ENCODE data around the gene CTDP1.
"Not testable (repeated sequence)": the region's sequence is repeated elsewhere in the genome, so short reads cannot be mapped to it uniquely, and the experiment has no call there.

The CTDP1 gene

DNA sequence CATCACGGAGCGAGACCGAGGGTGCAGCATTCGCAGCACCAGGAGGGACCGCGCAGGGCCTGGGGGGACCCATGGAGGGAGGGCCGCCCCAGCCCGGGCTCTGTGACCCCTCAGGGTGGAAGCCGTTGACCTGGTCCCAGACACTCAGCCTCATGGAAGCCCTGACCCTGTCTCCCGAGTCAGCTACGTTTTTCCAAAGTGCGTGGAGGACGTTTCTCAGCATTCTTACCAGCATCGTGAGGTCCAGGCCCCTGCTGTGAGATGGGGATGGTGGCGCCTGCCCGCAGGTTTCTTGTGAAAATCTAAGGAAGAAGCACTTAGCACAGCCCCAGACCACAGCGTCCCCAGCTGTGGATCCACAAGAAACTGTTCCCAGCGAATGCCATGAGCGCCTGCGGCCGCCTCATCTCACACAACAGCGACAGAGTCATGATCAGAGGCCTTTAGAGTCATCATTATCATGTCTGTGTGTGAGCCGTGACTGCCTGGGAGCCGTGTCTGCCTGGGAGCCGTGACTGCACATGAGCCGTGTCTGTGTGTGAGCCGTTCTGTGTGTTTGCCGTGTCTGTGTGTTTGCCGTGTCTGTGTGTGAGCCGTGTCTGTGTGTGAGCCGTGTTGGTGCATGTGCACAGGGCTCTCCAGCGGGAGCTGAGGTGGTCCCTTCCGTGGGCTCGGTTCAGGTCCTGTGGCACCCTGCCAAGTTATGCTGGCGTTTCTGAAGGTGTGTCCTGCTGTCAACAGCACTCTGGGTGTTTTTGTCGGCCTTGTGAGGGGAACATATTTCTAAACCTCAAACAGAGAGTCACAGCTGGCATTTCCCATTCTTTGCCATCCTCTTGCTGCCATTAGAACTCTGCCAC, 68.9 kb downstream of the CTDP1 start:
- DNase-seq = no peak

DNA sequence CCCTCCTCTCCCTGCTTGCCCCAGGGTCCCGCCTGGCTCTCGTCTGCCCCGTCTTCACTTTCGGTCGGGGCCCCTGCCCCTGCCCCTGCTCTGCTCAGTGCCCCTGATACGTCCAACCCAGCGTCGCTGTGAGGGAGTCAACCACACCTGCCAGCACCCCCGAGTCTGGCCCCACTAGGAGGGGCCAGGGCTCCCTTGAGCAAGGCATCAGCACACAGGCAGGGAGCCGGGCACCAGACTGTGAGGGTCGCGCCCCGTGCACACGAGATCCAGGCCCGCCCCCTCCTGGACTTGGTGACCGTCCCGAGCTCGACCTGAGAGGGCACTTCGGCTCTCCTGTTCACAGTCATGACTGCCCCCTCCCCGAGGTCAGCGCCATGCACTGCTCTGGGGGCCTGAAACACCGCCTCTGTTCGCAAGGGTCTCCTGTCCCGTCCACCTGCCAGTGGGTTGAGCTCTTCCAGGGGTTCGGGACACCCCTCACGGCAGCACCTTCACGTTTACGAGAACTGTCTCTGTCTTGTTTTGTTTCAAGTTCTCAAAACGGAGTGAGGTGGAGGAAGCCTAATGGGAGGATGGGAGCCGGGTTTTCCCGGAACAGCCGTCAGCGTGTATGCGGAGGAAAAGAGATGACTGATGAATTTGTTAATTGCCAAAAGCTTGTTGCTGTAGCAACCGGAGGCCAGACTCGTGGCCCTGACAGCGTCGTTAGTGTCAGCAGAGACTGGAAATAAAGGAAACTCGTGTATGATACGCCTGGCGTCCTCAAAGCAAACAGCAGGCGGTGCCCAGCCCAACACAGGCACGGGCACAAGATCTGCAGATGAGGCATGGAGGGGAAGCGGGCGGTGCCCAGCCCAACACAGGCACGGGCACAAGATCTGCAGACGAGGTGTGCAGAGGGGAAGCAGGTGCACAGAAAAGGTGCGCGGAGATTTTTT, 69.9 kb downstream of the CTDP1 start:
- DNase-seq = no peak

DNA sequence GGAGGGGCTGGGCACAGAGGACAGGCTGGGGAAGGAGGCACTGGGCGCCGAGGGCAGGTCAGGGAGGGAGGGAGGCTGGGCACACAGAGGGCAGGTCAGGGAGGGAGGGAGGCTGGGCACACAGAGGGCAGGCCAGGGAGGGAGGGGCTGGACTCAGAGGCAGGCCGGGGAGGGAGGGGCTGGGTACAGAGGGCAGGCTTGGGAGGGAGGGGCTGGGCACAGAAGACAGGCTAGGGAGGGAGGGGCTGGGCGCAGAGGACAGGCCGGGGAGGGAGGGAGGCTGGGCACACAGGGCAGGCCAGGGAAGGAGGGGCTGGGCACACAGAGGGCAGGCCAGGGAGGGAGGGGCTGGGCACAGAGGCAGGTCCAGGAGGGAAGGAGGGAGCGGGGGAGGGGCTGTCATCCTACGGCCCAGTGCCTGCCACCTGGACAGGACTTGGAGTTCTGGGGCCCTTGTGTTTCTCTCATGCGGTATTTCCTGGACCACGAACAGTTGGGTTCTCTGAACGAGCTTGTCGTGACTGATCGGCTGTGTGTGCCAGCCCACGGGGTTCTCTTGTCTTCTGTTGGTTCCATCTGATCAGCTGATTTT, 71.5 kb downstream of the CTDP1 start:
- no peak for DNase-seq

DNA sequence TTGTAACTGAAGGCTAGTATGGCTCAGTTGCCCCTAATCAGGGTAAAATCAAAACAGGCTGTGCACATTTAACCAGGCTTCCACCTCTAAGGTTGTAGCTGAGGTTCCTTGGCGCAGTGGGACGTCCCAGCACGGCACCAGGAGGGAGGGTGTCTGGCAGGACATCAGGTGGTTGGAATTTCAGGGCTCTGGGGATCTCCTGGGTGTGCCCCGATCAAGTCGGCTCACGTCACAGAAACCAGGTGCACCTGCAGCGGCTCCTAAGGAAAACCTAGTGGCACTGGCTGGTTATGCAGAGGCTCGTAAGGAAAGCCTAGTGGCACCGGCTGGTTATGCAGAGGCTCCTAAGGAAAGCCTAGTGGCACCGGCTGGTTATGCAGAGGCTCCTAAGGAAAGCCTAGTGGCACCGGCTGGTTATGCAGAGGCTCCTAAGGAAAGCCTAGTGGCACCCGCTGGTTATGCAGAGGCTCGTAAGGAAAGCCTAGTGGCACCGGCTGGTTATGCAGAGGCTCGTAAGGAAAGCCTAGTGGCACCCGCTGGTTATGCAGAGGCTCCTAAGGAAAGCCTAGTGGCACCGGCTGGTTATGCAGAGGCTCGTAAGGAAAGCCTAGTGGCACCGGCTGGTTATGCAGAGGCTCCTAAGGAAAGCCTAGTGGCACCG, 72.4 kb downstream of the CTDP1 start:
- not testable (repeated sequence) for DNase-seq

DNA sequence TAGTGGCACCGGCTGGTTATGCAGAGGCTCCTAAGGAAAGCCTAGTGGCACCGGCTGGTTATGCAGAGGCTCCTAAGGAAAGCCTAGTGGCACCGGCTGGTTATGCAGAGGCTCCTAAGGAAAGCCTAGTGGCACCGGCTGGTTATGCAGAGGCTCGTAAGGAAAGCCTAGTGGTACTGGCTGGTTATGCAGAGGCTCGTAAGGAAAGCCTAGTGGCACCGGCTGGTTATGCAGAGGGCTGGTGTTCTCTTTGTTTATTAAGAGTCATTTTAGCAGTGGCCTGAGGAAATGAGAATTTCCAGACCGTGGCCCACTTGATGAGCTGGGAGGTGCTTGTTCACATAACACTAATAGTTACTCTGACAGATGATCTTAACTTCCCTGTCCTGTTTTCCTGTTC, 73.3 kb downstream of the CTDP1 start:
- DNase-seq = not testable (repeated sequence)

DNA sequence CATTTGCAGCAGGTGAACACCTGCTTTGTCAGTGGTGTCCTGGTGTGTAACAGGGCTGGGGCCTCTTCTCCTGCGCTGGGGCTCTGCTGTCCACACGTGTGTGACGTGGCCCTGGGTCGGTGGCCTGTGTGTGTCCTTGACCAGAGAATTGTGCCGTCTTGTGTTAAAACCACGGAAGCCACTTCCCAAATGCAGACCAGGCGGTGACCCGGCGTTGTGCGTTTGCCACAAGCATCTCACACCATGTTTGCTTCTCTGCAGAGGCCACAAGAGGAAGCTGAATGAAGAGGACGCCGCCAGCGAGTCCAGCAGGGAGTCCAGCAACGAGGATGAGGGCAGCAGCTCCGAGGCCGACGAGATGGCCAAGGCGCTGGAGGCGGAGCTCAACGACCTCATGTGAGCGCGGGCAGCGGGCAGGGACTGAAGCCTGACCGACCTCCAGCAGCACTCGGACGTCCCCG, 73.8 kb downstream of the CTDP1 start:
- DNase-seq = no peak

DNA sequence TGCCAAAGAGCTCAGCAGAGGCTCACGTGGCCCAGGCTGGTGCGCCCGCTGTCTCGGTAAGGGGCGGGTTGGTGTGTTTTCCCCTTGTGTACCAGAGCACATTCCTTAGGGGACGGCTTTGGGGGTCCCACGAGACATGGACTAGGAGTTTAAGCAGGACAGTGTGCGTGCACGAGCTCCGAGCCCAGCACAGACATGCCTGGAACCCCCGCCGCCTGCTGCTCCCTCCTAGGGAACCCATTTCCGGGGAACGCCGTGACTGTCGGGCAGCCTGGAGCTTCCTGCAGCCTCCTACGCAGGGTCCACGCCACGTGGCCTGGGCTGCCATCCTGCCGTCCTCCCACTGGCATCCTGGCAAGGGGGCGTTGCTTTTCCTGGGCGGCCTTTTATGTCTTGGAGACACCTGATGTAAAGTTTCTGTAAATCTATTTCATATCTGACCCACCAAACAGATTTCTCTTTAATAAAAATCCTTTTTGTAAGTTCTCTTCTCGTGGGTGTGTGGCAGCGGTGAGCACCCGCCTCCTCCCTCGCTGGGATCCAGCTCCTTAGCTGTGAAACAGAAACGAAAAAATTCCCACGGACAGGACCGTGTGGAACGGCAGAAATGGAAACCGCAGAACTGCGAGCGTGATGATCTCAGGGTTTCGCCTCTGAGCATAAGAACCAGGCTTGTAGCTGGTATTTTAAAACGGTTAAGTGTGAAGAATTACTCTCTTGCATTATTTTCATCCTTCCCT, 74.6 kb downstream of the CTDP1 start:
- no peak for DNase-seq

DNA sequence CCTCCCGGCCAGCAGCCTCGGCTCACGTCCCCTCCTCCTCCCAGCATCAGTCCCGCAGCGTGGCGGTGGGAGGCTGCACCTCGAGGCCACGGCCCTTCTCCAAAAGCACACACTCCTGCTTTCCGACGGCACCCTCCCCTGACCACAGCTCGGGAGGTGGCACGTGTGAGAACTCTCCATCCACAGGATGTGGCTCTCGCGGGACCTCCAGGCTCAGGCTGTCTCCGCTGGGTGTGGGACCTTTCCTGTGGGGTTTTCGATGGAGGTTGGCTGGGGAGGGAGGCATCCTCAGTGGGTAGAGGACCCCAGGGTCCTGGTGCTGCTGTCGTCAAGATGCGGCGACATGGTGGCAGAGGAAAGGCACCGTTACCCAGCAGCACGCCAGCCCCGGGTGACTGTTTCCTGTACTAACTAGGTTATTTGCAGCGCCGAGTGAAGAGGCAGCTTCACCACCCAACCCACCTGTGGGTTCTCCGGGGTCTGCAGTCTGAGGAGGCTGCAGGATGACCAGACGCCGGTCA, 75.3 kb downstream of the CTDP1 start:
- no peak for DNase-seq

DNA sequence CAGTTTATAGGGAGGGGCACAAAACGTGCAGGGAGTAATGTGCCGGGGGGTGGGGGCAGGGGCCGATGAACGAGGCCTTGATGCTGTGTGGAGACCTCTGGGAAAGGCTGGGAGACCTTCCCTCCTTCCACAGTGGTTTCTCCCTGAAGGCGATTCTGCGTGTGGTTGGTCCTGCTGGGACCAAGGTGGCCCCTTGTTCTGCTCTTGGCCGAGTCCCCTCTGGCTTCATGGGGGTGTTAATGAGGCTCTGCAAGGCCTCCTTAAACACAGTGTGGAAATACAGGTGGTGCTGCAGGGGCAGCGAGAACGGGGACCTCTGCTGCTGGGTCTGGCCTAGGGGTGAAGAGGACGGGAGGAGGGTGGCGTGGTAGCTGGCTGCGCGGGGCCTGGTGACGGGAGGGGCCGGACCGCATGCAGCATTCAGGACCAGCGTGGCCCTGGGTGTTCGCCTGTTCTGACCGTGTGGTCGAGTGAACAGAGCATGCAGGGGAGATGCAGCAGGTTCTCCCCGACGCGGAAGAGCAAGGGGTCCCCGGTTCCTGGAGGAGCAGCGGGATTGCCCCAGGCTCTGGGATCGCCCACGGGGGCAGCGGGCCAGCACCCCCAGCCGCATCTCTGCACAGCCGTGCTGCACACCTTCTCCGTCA, 76.0 kb downstream of the CTDP1 start:
- DNase-seq = no peak

DNA sequence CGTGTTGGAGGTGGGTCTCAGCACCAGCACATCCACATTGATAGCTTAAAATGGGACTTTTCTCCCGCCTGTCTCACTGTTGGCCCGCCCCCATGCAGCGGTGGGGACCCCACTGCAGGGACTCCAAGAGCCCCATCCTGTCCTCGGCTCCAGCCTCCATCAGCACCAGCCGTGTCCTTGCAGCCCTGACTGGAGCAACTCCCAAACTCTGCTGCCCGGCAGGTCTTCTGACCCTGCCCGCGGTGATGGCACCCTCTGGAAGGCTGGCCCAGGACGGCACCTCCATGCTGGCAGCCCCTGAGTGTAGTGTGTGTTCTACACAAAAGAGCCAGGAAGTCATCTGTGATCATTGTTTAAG, 76.5 kb downstream of the CTDP1 start:
- no peak for DNase-seq

DNA sequence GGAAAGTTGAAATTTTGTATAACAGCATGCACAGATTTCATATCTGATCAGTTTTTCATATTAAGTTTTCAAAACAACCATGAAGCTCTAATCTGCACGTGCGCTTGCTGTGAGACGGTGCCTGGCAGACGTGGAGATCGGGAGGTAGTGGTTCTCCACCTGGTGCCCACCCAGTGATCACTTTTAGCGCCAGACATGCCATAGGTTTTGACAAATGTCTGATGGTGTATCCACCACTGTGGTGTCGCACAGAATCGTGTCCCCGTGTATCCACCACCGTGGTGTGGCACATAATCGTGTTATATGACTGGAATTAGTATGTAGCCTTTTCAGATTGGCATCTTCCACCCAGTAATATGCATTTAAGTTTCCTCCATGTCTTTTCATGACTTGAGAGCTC, 77.2 kb downstream of the CTDP1 start:
- DNase-seq = no peak

DNA sequence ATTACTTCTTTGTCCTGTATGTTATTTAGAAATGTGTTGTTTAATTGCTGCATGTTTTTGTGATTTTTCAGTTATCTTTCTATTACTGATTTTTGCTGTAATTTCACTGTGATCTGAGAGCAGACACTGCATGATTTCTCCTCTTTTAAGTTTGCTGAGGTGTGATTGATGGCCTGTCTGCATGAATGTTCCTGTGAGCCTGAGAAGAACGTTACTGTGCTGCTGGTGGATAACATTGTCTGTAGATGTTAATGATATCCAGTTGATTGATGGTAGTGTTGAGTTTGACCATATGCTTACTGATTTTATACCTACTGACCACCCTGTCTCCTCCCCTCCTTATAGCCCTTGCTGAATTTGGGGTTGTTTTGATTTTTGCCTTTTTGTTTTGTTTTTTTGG, 80.7 kb downstream of the CTDP1 start:
- no peak for DNase-seq

DNA sequence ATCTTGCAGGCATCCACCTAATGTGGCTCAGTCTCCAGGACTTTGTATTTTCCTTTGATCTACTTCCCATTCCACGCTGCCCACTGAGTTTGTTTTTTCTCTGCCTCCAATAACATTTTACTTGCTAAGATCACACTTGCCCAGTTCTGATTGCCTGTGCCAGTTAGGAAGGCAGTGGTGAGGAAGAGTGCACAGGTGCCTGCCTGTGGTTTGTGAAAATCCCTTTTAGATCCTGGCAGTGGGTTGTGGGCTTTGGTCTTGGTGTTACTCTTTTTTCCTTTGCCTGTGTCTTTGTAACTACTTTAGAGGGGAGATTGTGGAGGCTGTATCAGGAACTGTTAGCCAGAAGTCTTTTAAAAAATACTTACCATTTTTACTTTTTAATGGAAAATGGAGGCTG, 81.3 kb downstream of the CTDP1 start:
- DNase-seq = no peak

DNA sequence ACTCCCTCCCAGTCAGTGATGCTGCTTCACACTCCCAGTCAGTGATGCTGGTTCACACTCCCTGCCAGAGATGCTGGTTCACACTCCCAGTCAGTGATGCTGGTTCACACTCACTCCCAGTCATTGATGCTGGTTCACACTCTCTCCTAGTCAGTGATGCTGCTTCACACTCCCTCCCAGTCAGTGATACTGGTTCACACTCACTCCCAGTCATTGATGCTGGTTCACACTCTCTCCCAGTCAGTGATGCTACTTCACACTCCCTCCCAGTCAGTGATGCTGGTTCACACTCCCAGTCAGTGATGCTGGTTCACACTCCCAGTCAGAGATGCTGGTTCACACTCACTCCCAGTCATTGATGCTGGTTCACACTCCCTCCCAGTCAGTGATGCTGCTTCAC, 83.8 kb downstream of the CTDP1 start:
- DNase-seq = no peak

DNA sequence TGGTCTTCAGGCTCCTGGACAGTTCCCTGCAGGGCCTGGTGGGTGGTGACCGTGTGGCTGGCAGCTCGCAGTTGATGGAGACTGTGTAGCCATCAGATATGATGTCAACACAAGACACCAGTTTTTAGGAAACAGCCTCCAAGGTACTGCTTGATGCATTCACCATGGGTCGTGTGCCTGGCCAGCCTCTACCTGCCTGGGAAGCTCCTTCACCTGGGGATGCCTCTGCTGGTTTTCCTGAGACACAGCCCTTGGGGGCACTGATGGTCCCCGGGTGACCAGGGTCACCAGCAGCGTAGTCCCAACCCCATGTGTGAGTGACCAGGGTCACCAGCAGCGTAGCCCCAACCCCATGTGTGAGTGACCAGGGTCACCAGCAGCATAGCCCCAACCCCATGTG, 84.5 kb downstream of the CTDP1 start:
- DNase-seq = no peak

DNA sequence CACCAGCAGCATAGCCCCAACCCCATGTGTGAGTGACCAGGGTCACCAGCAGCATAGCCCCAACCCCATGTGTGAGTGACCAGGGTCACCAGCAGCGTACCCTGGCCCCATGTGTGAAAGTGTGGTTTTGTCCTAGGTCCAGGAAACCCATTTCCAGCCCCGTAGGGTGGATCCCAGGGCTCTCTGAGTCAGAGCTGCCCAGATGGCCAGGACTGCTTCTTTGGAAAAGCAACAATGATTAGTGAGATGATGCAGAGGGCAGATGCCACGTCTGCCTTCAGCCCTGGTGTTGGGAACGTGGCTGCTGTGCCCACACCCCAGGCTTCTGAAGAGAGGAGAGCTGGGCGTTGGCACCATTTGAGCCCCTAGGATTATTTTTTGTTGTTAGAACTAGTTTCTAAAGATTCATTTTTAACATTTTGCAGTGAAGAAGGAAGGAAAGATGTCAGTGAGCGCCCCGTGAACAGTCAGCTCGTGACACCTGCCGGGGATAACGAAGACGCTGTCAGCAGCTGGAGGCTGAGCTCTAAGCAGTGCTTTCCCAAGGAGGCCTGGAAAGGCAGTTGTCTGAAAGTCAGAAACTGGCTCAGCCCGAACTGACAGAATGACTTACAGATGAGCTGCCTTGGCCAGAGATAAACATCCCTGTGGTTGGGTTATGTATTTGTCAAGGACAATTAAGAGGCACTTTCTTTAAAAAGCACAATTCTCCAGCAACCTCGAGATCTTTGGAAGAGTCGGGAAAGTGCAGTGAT, 86.1 kb downstream of the CTDP1 start:
- no peak for DNase-seq

DNA sequence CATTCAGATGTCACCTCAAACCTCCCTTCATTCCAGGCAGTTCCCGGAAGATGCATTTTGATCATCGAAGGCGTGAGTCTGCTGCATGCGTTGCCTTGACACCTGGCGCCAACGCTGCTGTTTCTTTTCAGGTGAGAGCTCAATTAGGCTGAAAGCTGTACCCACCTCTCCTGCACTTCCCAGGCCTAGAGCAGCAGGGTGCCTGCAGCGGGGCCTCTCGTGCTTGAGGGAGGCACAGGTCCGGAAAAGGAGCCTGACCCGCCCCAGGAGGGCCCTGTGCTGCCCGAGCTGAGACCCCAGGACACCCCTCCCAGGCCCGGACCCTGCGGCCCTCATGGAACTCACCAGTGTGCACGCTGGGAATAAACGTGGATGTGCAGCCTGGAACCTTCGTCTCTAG, 86.7 kb downstream of the CTDP1 start:
- DNase-seq = peak in 1 of 2 experiments; percentile 40

DNA sequence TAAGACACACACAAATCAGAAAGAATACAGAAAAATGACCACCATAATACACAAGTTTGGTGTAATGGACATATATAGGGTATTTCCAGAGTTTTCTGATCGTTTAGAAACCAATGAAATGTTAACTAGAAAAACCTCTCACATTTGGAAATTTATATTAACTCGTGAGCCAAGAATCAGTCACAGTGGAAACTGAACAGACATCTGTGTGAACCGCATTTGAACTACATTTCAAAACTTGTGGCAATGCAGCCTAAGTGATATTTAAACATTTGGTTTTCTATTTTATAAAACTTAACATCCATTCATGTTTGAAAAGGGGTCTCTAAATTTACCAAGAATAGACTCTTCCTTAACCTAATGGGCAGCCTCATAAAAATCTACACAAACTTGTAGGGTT, 89.1 kb downstream of the CTDP1 start:
- DNase-seq = no peak

DNA sequence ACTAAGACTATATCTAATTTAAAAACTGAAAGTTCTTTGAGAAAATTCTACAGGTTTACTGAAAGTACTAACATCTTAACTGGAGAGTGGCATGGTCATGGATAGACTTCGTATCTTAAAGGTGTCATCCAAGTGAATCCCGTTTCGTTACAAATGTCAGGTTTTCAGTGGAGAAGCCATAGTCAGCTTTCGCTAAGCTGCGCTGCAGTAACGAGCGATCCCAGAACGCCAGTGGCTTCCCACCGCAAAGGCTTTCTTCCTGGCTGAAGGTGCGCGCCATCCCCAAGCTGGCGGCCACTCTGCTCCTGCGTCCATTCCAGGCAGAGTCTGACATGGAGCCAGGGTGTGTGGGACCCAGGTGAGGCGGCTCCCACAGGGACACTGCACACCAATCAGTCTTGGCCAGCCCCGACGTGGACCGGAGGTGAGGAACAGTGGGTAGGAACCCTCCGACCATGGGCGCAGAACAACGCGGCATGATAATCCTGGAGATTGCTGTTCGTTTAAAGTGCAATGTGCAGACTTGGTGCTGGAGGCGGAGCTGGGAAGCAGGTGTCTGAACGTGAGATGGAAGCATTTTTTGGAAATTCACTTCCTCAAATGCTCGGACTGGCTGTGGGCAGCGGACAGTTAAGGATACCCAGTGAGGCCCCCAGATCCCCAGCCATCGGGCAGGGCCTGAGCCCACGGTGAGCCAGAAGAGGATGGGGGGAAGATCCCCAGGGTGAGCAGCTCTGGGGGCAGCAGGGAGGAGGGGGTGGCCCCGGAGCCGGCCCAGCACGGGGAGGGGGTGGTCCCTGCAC, 90.3 kb downstream of the CTDP1 start:
- no peak for DNase-seq

DNA sequence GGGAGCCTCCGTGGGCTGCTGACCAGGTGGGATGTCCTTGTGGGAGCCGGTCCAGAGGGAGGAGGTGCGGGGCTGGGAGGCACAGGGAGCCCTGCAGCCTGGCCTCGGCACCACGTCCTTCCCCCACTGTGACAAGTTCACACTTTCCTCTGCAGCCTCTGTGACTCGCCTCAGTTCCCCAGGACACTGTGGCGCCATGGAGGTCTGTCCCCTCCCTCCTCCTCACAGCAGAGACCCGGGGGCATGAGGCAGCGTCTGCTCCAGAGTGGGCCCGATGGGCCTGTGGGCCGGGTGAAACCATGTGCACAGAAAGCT, 90.9 kb downstream of the CTDP1 start:
- DNase-seq = no peak

All from NCI-H187 (cell line).